Breast epithelium (tissue), 4 donors: ENCODE results near the gene ROR2. TPM values are rescaled to one million over a fixed set of nuclear protein-coding genes. Genes with fewer than 3 reads are reported as not detected.

Experiments
- DNase-seq, 2 donors: peaks; one replicate each; pipeline ENCODE4 v3.0.0-alpha.2; 2019; ENCODE audit warnings: low spot score in 2 of 2
- H3K27ac ChIP-seq, 2 donors: fragments of 200-600 bp; sonication (generic) in 1 of 2; one replicate each; pipeline ENCODE4 v1.5.1; 2016 to 2019; ENCODE audit warnings: mild to moderate bottlenecking in 1 of 2
- H3K27me3 ChIP-seq, 2 donors: fragments of 200-600 bp; sonication (generic) in 1 of 2; one replicate each; pipeline versions ENCODE4 v1.5.1 to v1.6.0; 2017 to 2019; ENCODE audit warnings: control low read depth in 1 of 2, mild to moderate bottlenecking in 1 of 2
- H3K36me3 ChIP-seq: fragments of 200-600 bp; one replicate; pipeline ENCODE4 v1.5.1; 2019
- H3K4me1 ChIP-seq, 2 donors: fragments of 200-600 bp; sonication (generic); one replicate each; pipeline ENCODE4 v1.5.1; 2016 to 2019; ENCODE audit warnings: control low read depth in 1 of 2
- H3K4me3 ChIP-seq, 3 donors: fragments of 200-600 bp; sonication (generic); 1 replicate in 2 of 3; 2 replicates in 1 of 3; pipeline ENCODE4 v1.5.1; 2016 to 2019; ENCODE audit warnings: mild to moderate bottlenecking in 3 of 3, moderate library complexity in 2 of 3
- H3K9me3 ChIP-seq, 2 donors: fragments of 200-600 bp; sonication (generic) in 1 of 2; one replicate each; pipeline ENCODE4 v1.5.1; 2016 to 2019; ENCODE audit warnings: control low read depth in 1 of 2
- POLR2A ChIP-seq: fragments of 450-650 bp; IDR thresholded peaks from one replicate; pipeline ENCODE4 v1.6.1; 2016; ENCODE audit warnings: antibody characterized with exemption, mild to moderate bottlenecking, moderate library complexity
- POLR2AphosphoS5 ChIP-seq, 3 donors: sonication (generic); formaldehyde crosslinking; IDR thresholded peaks; one replicate each; pipeline ENCODE4 v1.6.1; 2017; ENCODE audit warnings: antibody characterized with exemption in 3 of 3
- intact Hi-C: fragments of 100-400 bp; cut with DNase I; formaldehyde crosslinking; loops from one replicate; pipeline ENCODE4 v1.15.1; 2023; ENCODE audit warnings: low total_unique reads
- total RNA-seq, 3 donors: library from RNA; depleted of rRNA; stranded (reverse); fragments of >200 nt; gene quantifications; one replicate each; pipeline ENCODE4 v1.1.0, GENCODE V29; 2016
- TF ChIP-seq, protein P1 (sequence below), 3 donors: fragments of 450-650 bp; IDR thresholded peaks; one replicate each; pipeline ENCODE4 v1.5.1; 2016 to 2017; ENCODE audit warnings: antibody characterized with exemption in 3 of 3, mild to moderate bottlenecking in 3 of 3, moderate library complexity in 3 of 3

The ROR2 gene
- total RNA-seq, 3 donors from 2014 or later: 2.1 to 25.6 (median 10.2) TPM

DNA sequence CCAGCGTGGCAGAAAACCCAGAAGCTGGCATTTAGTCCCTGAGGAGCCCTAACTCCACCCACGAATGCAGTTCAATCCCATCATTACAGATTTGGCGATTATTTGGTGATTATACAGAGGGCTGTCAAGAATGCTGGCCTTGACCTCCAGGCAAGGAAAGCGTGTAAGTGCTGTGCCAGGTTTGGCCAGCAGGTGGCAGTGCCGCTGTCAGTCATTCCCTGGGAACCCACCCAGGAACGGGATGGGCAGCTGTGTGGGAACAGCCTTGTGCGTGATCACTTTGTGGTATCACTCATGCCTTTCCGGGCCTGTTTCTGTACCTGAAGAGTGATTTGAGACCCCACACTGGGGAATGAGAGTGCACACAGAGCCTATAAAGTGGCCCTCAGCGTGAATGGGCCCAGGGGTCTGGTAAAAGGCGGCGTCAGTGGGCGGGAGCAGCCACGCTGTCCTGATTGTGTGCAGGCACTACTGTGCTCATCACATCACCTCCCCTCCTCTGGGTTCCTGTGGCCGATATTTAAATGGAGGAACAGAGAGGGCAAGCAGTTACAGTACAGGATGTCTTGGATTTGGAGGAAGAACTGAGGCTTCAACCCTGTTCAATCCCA, 215.6 kb downstream of the ROR2 start:
- H3K27ac ChIP-seq: no peak overlapping the region

DNA sequence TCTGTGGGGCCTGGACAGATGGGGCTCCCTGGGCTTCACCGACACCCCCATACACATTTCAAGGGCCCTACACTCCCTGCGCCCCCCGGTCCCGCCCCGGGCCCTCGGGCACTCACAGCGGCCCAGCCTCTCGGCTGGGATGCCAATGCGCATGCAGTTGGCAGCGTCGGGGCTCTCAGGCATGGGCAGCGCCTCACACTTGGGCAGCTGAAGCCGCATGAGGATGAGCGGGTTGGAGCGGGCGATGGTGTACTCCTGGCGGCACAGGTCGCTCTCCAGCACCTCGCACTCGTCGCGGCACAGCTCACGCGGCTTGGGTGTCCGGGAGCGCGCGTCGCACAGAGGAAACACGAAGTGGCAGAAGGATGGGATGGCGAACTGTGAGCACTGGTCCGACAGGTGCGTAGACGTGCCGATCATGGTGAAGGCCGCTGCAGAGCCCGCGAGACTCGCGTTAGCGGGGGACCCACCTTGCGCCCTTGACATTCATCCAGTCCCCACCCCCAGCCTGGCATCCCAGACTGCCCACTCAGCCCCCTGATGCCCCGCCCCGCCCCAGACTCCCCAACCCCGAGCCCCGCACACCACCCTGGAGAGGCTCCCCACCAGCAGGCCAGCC, 216.9 kb downstream of the ROR2 start:
- no peak overlapping the region for H3K4me3 ChIP-seq
- H3K36me3 ChIP-seq: no peaks in the 10 kb centered on the region
- intact Hi-C loops: no loop called here
- H3K27me3 ChIP-seq: no peaks in the 10 kb centered on the region
- H3K9me3 ChIP-seq: no peaks in the 10 kb centered on the region
- H3K4me1 ChIP-seq: no peaks in the 10 kb centered on the region
- H3K27ac ChIP-seq: no peak overlapping the region
- no peak for DNase-seq
- TF ChIP-seq, protein P1, sequence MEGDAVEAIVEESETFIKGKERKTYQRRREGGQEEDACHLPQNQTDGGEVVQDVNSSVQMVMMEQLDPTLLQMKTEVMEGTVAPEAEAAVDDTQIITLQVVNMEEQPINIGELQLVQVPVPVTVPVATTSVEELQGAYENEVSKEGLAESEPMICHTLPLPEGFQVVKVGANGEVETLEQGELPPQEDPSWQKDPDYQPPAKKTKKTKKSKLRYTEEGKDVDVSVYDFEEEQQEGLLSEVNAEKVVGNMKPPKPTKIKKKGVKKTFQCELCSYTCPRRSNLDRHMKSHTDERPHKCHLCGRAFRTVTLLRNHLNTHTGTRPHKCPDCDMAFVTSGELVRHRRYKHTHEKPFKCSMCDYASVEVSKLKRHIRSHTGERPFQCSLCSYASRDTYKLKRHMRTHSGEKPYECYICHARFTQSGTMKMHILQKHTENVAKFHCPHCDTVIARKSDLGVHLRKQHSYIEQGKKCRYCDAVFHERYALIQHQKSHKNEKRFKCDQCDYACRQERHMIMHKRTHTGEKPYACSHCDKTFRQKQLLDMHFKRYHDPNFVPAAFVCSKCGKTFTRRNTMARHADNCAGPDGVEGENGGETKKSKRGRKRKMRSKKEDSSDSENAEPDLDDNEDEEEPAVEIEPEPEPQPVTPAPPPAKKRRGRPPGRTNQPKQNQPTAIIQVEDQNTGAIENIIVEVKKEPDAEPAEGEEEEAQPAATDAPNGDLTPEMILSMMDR (IDR thresholded peaks at IDR 0.05): no peak
- no peak for TF ChIP-seq POLR2AphosphoS5 (IDR thresholded peaks at IDR 0.05)
- TF ChIP-seq POLR2A: no peak

More for the DNA sequence above, 215.6 kb downstream of the ROR2 start:
- DNase-seq: peak in 1 of 2 donors; percentile 67
- intact Hi-C loops: no loop called here
- H3K4me3 ChIP-seq: no peak overlapping the region
- TF ChIP-seq POLR2AphosphoS5 (IDR thresholded peaks at IDR 0.05) (peak in 1 of 3 donors; percentile 26), POLR2A (no peak)
- TF ChIP-seq, protein P1 (IDR thresholded peaks at IDR 0.05): peak; percentile 72 to 85 (median 80)
- H3K9me3 ChIP-seq: no peaks in the 10 kb centered on the region
- no peaks in the 10 kb centered on the region for H3K36me3 ChIP-seq
- no peaks in the 10 kb centered on the region for H3K27me3 ChIP-seq
- H3K4me1 ChIP-seq: no peaks in the 10 kb centered on the region

DNA sequence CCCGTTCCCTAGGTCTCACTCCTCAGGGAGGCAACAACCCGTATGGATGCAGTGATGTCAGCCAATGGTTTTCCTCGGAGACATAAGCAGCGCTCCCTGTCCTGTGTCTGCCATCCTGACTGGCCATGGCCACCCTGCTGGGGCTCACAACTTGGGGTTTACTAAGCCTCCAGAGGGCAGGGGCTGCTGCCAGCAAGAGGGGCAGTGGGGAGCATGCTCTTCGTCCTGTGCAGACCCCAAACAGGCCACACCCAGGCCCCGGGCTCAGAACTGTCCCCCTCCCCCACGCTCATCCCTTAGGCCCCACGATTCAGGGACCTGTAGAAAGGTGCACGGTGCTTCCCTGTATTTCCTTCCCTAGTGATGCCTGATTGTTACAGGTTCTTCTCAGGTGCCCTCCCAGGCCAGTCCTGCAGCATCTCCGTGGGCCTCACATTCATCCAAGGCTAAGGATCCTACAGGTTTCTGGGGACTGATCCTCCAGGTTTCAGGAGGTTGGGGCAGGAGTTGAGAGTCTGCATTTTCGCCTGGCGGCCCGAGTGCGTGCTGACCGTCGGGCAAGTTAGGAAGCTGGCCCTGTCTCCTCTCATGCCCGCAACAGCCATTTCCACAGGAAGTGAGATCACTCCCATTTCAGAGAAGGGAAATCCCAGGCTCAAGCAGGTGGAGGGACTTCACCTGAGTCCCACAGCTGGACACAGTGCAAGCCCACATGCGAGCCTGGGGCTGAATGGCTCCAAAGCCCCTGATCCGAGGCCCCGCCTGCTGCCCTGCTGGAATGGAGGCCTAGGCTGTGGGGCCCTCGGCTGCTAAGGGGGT, 217.6 kb downstream of the ROR2 start:
- no peak overlapping the region for H3K4me3 ChIP-seq
- H3K9me3 ChIP-seq: no peaks in the 10 kb centered on the region
- H3K36me3 ChIP-seq: no peaks in the 10 kb centered on the region
- H3K4me1 ChIP-seq: no peaks in the 10 kb centered on the region
- no peak for DNase-seq
- intact Hi-C loops: no loop called here
- H3K27me3 ChIP-seq: no peaks in the 10 kb centered on the region
- TF ChIP-seq, protein P1 (IDR thresholded peaks at IDR 0.05): no peak
- no peak for TF ChIP-seq POLR2AphosphoS5 (IDR thresholded peaks at IDR 0.05)
- no peak for TF ChIP-seq POLR2A
- H3K27ac ChIP-seq: no peak overlapping the region

DNA sequence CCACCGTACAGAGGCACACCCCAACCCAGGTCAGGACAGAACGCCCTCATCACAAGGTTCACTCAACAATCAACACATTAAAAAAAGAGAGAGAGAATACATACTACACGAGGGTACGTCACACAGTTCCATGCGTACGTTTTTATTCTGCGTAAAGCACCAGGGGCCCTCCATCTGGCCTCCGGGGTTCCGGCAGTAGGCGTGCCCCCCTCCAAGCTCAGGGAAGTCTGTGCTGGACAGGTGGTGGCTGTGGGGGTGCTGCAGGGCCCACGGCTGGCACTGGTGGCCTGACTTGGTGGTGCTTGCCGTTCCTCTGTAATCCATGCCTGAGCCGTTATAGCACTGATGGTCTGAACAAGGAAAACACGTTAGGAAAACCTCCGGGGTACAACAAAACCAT, 219.2 kb downstream of the ROR2 start:
- H3K9me3 ChIP-seq: no peaks in the 10 kb centered on the region
- no peak for DNase-seq
- TF ChIP-seq, protein P1 (IDR thresholded peaks at IDR 0.05): no peak
- TF ChIP-seq POLR2AphosphoS5 (IDR thresholded peaks at IDR 0.05) (no peak), POLR2A (no peak)
- no peaks in the 10 kb centered on the region for H3K36me3 ChIP-seq
- intact Hi-C loops: no loop called here
- H3K4me3 ChIP-seq: no peak overlapping the region
- H3K4me1 ChIP-seq: no peaks in the 10 kb centered on the region
- no peaks in the 10 kb centered on the region for H3K27me3 ChIP-seq
- no peak overlapping the region for H3K27ac ChIP-seq

DNA sequence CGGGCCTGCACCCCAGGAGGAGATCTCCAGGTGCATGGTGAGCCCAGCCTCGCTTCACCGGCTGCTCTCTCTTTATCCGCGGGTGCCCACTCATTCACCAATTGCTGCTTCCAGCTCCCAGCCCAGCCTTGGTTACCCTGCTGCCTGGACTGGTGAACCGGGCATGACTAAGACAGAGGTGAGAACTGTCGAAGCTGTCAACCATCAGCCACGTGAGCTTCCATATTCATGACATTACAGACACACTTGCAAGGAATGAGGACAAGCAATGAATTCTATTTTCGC, 220.5 kb downstream of the ROR2 start:
- H3K4me1 ChIP-seq: no peaks in the 10 kb centered on the region
- no peak overlapping the region for H3K4me3 ChIP-seq
- H3K9me3 ChIP-seq: no peaks in the 10 kb centered on the region
- TF ChIP-seq POLR2A: no peak
- no peak for TF ChIP-seq POLR2AphosphoS5 (IDR thresholded peaks at IDR 0.05)
- TF ChIP-seq, protein P1 (IDR thresholded peaks at IDR 0.05): no peak
- H3K27me3 ChIP-seq: no peaks in the 10 kb centered on the region
- intact Hi-C loops: no loop called here
- no peak for DNase-seq
- no peak overlapping the region for H3K27ac ChIP-seq
- no peaks in the 10 kb centered on the region for H3K36me3 ChIP-seq
